COR-L47 (cell line): ENCODE measurements around the gene OVAAL.

Experiments
- DNase-seq: peaks from one replicate; lab custom pipeline; 2025; lab: John Stamatoyannopoulos, UW

The OVAAL gene

GRCh38 chr1:180606155-180606554, 47.4 kb downstream of the OVAAL start:
- DNase-seq, result no peak

- DNase-seq, result no peak
Measured at GRCh38 chr1:180609643-180610555, 51.1 kb downstream of the OVAAL start.

GRCh38 chr1:180610556-180611015, 51.8 kb downstream of the OVAAL start:
- DNase-seq, result no peak

- no peak for DNase-seq
Measured at GRCh38 chr1:180611016-180611930, 52.5 kb downstream of the OVAAL start.

- no peak for DNase-seq
Measured at GRCh38 chr1:180612632-180613031, 53.9 kb downstream of the OVAAL start.

- DNase-seq, result no peak
Measured at GRCh38 chr1:180614730-180615129, 56.0 kb downstream of the OVAAL start.

GRCh38 chr1:180615493-180616290, 56.9 kb downstream of the OVAAL start:
- no peak for DNase-seq
